Tibial nerve (tissue), 3 donors: ENCODE data around the gene COBL.

ENCODE experiments used
- CTCF ChIP-seq, 5 experiments: fragments of 200-600 bp in 3 of 5; fragments of 450-650 bp in 2 of 5; sonication (generic) in 3 of 5; IDR thresholded peaks; one replicate each; pipeline ENCODE4 v1.5.1; 2016 to 2019; ENCODE audit warnings: antibody characterized with exemption in 5 of 5, mild to moderate bottlenecking in 3 of 5, moderate library complexity in 2 of 5
- POLR2A ChIP-seq, 2 donors: fragments of 450-650 bp; IDR thresholded peaks; one replicate each; pipeline ENCODE4 v1.6.1; 2017; ENCODE audit warnings: antibody characterized with exemption in 2 of 2, mild to moderate bottlenecking in 2 of 2, moderate library complexity in 2 of 2

GRCh38 chr7:51079494-51079893, 237.1 kb downstream of the COBL start:
- TF ChIP-seq POLR2A (IDR thresholded peaks at IDR 0.05) (no peak), CTCF (IDR thresholded peaks at IDR 0.05) (no peak)
